Measurements from ENCODE around the gene BTBD9. TPM values are rescaled to one million over a fixed set of nuclear protein-coding genes. Genes with fewer than 3 reads are reported as not detected.
"Not testable (repeated sequence)": the region's sequence is repeated elsewhere in the genome, so short reads cannot be mapped to it uniquely, and the experiment has no call there.

The BTBD9 gene
- total RNA-seq, 1 donor: 25.3 TPM

DNA sequence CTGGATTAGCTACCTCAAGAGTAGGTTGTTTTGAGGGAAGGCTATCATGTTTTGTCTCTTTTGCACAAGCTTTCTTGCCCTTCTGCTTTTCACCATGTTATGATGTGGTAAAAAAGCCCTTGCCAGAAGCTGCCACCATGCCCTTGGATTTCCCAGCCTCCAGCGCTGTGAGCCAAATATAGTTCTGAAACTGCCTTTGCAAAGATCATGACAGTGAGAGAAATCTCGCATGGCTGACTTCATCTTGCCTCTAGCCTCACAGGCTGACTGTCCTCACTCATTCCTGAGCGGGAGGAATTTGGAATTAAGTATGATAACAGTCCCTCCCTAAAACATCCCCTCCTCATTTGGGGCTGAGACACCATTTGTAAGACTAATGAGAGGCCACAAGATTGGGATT lies 207.7 kb downstream of the BTBD9 start:
- Histone ChIP-seq H4K20me1 (ENCODE audit: insufficient read depth, low read length) (peaks cover 5% of the 10 kb centered on the region), H3K4me1 (ENCODE audit: insufficient read depth, low read length) (peaks cover 3% of the 10 kb centered on the region), H3K27me3 (ENCODE audit: insufficient read depth, low read length) (no peaks in the 10 kb centered on the region), H3K4me2 (ENCODE audit: insufficient read depth, low read length) (no peak overlapping the region), H3K27ac (ENCODE audit: low read depth, low read length) (no peak overlapping the region), H3K9me3 (ENCODE audit: low read depth, low read length) (no peaks in the 10 kb centered on the region), H3K36me3 (ENCODE audit: insufficient read depth, low read length) (no peaks in the 10 kb centered on the region), H3K79me2 (ENCODE audit: insufficient read depth, low read length) (no peaks in the 10 kb centered on the region), H3K4me3 (ENCODE audit: insufficient read depth, low read length) (no peak overlapping the region), H2AFZ (ENCODE audit: low read length) (no peak overlapping the region)
- TF ChIP-seq, protein P1, sequence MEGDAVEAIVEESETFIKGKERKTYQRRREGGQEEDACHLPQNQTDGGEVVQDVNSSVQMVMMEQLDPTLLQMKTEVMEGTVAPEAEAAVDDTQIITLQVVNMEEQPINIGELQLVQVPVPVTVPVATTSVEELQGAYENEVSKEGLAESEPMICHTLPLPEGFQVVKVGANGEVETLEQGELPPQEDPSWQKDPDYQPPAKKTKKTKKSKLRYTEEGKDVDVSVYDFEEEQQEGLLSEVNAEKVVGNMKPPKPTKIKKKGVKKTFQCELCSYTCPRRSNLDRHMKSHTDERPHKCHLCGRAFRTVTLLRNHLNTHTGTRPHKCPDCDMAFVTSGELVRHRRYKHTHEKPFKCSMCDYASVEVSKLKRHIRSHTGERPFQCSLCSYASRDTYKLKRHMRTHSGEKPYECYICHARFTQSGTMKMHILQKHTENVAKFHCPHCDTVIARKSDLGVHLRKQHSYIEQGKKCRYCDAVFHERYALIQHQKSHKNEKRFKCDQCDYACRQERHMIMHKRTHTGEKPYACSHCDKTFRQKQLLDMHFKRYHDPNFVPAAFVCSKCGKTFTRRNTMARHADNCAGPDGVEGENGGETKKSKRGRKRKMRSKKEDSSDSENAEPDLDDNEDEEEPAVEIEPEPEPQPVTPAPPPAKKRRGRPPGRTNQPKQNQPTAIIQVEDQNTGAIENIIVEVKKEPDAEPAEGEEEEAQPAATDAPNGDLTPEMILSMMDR (IDR thresholded peaks at IDR 0.05; ENCODE audit: extremely low read depth, low read depth, low read length): no peak
- DNase-seq (ENCODE audit: insufficient read length, low spot score, missing footprints): no peak

- H3K4me3 ChIP-seq (ENCODE audit: insufficient read depth, low read length): no peak overlapping the region
Measured at GRCh38 chr6:38429546-38429945, 210.2 kb downstream of the BTBD9 start.

GRCh38 chr6:38427492-38428210 lies 212.1 kb downstream of the BTBD9 start:
- Histone ChIP-seq H3K79me2 (ENCODE audit: insufficient read depth, low read length) (no peaks in the 10 kb centered on the region), H3K27ac (ENCODE audit: low read depth, low read length) (no peak overlapping the region), H3K9me3 (ENCODE audit: low read depth, low read length) (no peaks in the 10 kb centered on the region), H3K27me3 (ENCODE audit: insufficient read depth, low read length) (no peaks in the 10 kb centered on the region), H4K20me1 (ENCODE audit: insufficient read depth, low read length) (peaks cover 5% of the 10 kb centered on the region), H3K4me1 (ENCODE audit: insufficient read depth, low read length) (no peaks in the 10 kb centered on the region), H2AFZ (ENCODE audit: low read length) (no peak overlapping the region), H3K4me2 (ENCODE audit: insufficient read depth, low read length) (no peak overlapping the region), H3K36me3 (ENCODE audit: insufficient read depth, low read length) (no peaks in the 10 kb centered on the region), H3K4me3 (ENCODE audit: insufficient read depth, low read length) (no peak overlapping the region)
- no peak for DNase-seq (ENCODE audit: insufficient read length, low spot score, missing footprints)
- TF ChIP-seq, protein P1 (IDR thresholded peaks at IDR 0.05; ENCODE audit: extremely low read depth, low read depth, low read length): no peak

More at GRCh38 chr6:38429546-38429945, 210.2 kb downstream of the BTBD9 start:
- H3K9me3 ChIP-seq (ENCODE audit: low read depth, low read length): no peaks in the 10 kb centered on the region
- no peaks in the 10 kb centered on the region for H3K36me3 ChIP-seq (ENCODE audit: insufficient read depth, low read length)
- no peak overlapping the region for H3K4me2 ChIP-seq (ENCODE audit: insufficient read depth, low read length)
- no peak for DNase-seq (ENCODE audit: insufficient read length, low spot score, missing footprints)
- TF ChIP-seq, protein P1 (IDR thresholded peaks at IDR 0.05; ENCODE audit: extremely low read depth, low read depth, low read length): no peak
- no peak overlapping the region for H2AFZ ChIP-seq (ENCODE audit: low read length)
- H4K20me1 ChIP-seq (ENCODE audit: insufficient read depth, low read length): peaks cover 5% of the 10 kb centered on the region
- H3K27ac ChIP-seq (ENCODE audit: low read depth, low read length): no peak overlapping the region
- no peaks in the 10 kb centered on the region for H3K79me2 ChIP-seq (ENCODE audit: insufficient read depth, low read length)
- H3K4me1 ChIP-seq (ENCODE audit: insufficient read depth, low read length): no peaks in the 10 kb centered on the region
- no peaks in the 10 kb centered on the region for H3K27me3 ChIP-seq (ENCODE audit: insufficient read depth, low read length)

DNA sequence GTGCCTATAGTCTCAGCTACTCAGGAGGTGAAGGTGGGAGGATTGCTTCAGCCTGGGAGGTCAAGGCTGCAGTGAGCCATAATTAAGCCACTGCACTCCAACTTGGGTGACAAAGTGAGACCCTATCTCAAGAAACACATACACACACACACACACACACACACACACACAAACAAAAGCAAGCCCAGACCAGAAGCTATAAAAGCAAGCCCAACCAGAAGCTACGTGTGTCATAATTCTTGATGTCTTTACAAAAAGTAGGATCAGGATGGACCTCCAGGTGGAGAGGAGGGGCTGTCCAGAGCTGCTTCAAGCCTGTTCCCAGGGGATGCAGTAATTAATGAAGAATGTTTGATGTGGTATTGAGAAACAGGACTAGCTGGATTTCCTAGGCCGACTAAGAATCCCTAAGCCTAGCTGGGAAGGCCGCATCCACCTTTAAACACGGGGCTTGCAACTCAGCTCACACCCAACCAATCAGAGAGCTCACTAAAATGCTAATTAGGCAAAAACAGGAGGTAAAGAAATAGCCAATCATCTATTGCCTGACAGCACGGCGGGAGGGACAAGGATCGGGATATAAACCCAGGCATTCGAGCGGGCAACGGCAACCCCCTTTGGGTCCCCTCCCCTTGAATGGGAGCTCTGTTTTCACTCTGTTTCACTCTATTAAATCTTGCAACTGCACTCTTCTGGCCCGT lies 213.8 kb downstream of the BTBD9 start:
- H3K9me3 ChIP-seq (ENCODE audit: low read depth, low read length); H3K4me2 ChIP-seq (ENCODE audit: insufficient read depth, low read length); H3K79me2 ChIP-seq (ENCODE audit: insufficient read depth, low read length); H4K20me1 ChIP-seq (ENCODE audit: insufficient read depth, low read length); H3K27ac ChIP-seq (ENCODE audit: low read depth, low read length); H3K27me3 ChIP-seq (ENCODE audit: insufficient read depth, low read length); DNase-seq (ENCODE audit: insufficient read length, low spot score, missing footprints); H3K4me3 ChIP-seq (ENCODE audit: insufficient read depth, low read length); H3K4me1 ChIP-seq (ENCODE audit: insufficient read depth, low read length); H2AFZ ChIP-seq (ENCODE audit: low read length); H3K36me3 ChIP-seq (ENCODE audit: insufficient read depth, low read length): not testable (repeated sequence)

Measured in osteoblast (primary cell).